ENCODE measurements around the gene TTC19. TPM values are rescaled to one million over a fixed set of nuclear protein-coding genes. Genes with fewer than 3 reads are reported as not detected.

TTC19 gene
- polyA plus RNA-seq, 1 donor (not counting 4 experiments of a cell fraction or from before 2014, with no cell fraction given): 14.3 TPM

GRCh38 chr17:16019347-16019746, 19.7 kb downstream of the TTC19 start:
- Histone ChIP-seq H3K9me1 (ENCODE audit: control insufficient read depth, extremely low read depth, insufficient read depth, low read length) (no peaks in the 10 kb centered on the region), H3K9me3 (ENCODE audit: control insufficient read depth, low read depth, low read length) (no peaks in the 10 kb centered on the region), H3K27me3 (ENCODE audit: control insufficient read depth, extremely low read depth, insufficient read depth, low read length) (no peaks in the 10 kb centered on the region), H3K4me3 (ENCODE audit: control insufficient read depth in 2 of 3, extremely low read depth in 1 of 3, insufficient read depth in 2 of 3, low read depth in 1 of 3, low read length in 3 of 3) (no peak overlapping the region), H3K36me3 (ENCODE audit: control insufficient read depth in 2 of 2, extremely low read depth in 1 of 2, insufficient read depth in 2 of 2, low read length in 2 of 2) (peaks cover 8 to 12% of the 10 kb centered on the region in 2 experiments), H3K27ac (ENCODE audit: control insufficient read depth, insufficient read depth, low read length) (no peak overlapping the region), H3K4me2 (ENCODE audit: control insufficient read depth, extremely low read depth, insufficient read depth, low read depth, low read length) (no peak overlapping the region), H4K20me1 (ENCODE audit: control insufficient read depth, extremely low read depth, insufficient read depth, low read length) (no peaks in the 10 kb centered on the region), H2AFZ (ENCODE audit: control insufficient read depth, low read length) (no peak overlapping the region), H3K4me1 (ENCODE audit: control insufficient read depth, extremely low read depth, insufficient read depth, low read length) (peaks cover 3% of the 10 kb centered on the region), H3K79me2 (ENCODE audit: control insufficient read depth, insufficient read depth, low read length) (peaks cover 74% of the 10 kb centered on the region), H3K9ac (ENCODE audit: control insufficient read depth, extremely low read depth, insufficient read depth, low read length) (no peak overlapping the region)
- dilution Hi-C loops (cut with MboI; ENCODE audit: extremely low pct_ligation_motif_present, low sequenced_read_pairs): no loop called here
- TF ChIP-seq CTCF (optimal IDR thresholded peaks at IDR 0.05 in 1 of 3, IDR thresholded peaks at IDR 0.05 in 1 of 3, conservative IDR thresholded peaks at IDR 0.05 in 1 of 3; ENCODE audit: extremely low read depth in 1 of 3, insufficient read depth in 2 of 3, low read length in 3 of 3): no peak
- TF ChIP-seq EZH2 (IDR thresholded peaks at IDR 0.05; ENCODE audit: low read length): no peak
- DNase-seq (ENCODE audit: low read depth, low spot score) (no peak), FAIRE-seq (no peak)

- Histone ChIP-seq H3K9me3 (ENCODE audit: control insufficient read depth, low read depth, low read length) (no peaks in the 10 kb centered on the region), H3K9me1 (ENCODE audit: control insufficient read depth, extremely low read depth, insufficient read depth, low read length) (no peaks in the 10 kb centered on the region), H3K9ac (ENCODE audit: control insufficient read depth, extremely low read depth, insufficient read depth, low read length) (no peak overlapping the region), H3K4me3 (ENCODE audit: control insufficient read depth in 2 of 3, extremely low read depth in 1 of 3, insufficient read depth in 2 of 3, low read depth in 1 of 3, low read length in 3 of 3) (no peak overlapping the region), H2AFZ (ENCODE audit: control insufficient read depth, low read length) (no peak overlapping the region), H3K27me3 (ENCODE audit: control insufficient read depth, extremely low read depth, insufficient read depth, low read length) (no peaks in the 10 kb centered on the region), H4K20me1 (ENCODE audit: control insufficient read depth, extremely low read depth, insufficient read depth, low read length) (no peaks in the 10 kb centered on the region), H3K79me2 (ENCODE audit: control insufficient read depth, insufficient read depth, low read length) (peaks cover 36% of the 10 kb centered on the region), H3K36me3 (ENCODE audit: control insufficient read depth in 2 of 2, extremely low read depth in 1 of 2, insufficient read depth in 2 of 2, low read length in 2 of 2) (peaks cover 30 to 34% of the 10 kb centered on the region in 2 experiments), H3K4me2 (ENCODE audit: control insufficient read depth, extremely low read depth, insufficient read depth, low read depth, low read length) (no peak overlapping the region), H3K4me1 (ENCODE audit: control insufficient read depth, extremely low read depth, insufficient read depth, low read length) (peaks cover 22% of the 10 kb centered on the region), H3K27ac (ENCODE audit: control insufficient read depth, insufficient read depth, low read length) (no peak overlapping the region)
- no peak for DNase-seq (ENCODE audit: low read depth, low spot score)
- no peak for FAIRE-seq
- TF ChIP-seq EZH2 (IDR thresholded peaks at IDR 0.05; ENCODE audit: low read length): no peak
- no peak for TF ChIP-seq CTCF (optimal IDR thresholded peaks at IDR 0.05 in 1 of 3, IDR thresholded peaks at IDR 0.05 in 1 of 3, conservative IDR thresholded peaks at IDR 0.05 in 1 of 3; ENCODE audit: extremely low read depth in 1 of 3, insufficient read depth in 2 of 3, low read length in 3 of 3)
- dilution Hi-C loops (cut with MboI; ENCODE audit: extremely low pct_ligation_motif_present, low sequenced_read_pairs): no loop called here
Measured at GRCh38 chr17:16023881-16024280, 24.3 kb downstream of the TTC19 start.
